Retina (tissue), 1 donor: ENCODE measurements around the gene DYRK4.

Experiments used
- DNase-seq: peaks from one replicate; pipeline ENCODE4 v3.0.0-alpha.2; 2016

DYRK4 gene

GRCh38 chr12:4630262-4630661, 68.3 kb downstream of the DYRK4 start:
- no peak for DNase-seq

DNA sequence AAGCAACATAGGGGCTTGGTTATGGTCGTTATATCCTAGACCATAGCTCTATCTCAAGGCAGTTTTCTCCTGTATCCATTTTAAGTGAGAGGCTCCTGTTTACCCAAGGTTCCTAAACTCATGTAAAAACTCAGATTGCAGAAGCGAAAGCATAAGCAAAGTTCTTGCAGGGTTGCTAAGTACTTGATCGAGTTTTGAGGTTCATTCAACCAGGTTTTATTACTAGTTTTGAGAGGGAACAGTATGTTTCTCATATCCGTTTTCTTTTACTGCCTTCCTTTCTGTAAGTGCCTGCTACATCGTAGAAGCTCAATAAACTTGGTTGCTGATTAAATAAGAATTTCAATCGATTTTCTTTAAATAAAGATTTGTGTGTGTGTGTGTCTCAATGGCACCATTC, 81.7 kb downstream of the DYRK4 start:
- no peak for DNase-seq

DNA sequence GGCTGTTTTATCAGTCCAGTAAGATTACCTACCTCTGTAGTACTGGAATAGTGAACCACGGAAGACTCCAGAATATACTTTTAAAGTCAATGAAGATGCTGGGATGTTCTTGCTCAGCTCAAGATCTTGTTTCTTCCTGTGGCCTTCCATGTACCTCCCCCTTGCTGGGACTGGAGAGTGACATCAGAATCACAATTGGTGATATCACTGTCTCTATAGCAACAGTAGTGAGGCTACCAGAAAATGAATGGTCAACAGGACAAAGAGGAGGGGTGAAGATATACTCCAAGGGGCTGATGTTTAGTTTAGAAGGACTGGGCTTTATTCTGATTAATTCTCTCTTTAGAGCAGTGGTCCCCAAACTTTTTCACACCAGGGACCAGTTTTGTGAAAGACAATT, 83.0 kb downstream of the DYRK4 start:
- no peak for DNase-seq

- no peak for DNase-seq
Measured at GRCh38 chr12:4648104-4648500, 86.1 kb downstream of the DYRK4 start.

- peak; percentile 93 for DNase-seq
Measured at GRCh38 chr12:4648501-4649357, 86.7 kb downstream of the DYRK4 start, which contains the start of the genes AKAP3 and NDUFA9. Gene AKAP3 (minus strand): TSS chr12:4649051. CDS start chr12:4638196, 10,855 bp downstream. Gene NDUFA9 (plus strand): TSS chr12:4649114. CDS start chr12:4649127, 13 bp downstream.

DNA sequence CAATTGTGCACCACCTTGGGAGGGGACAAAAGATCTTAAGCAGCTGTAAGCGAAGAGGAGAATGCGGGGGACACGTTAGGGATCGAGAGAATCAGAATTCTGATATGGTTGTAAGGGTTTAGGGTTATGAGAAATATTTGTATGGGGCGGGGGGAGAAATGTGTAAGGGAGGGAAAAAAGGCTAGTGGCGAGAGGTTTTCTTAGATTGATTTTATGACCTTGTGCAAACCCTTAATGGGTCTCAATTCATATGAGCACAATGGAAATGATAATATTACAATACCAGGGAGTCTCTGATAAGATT, 87.3 kb downstream of the DYRK4 start:
- DNase-seq: no peak

DNA sequence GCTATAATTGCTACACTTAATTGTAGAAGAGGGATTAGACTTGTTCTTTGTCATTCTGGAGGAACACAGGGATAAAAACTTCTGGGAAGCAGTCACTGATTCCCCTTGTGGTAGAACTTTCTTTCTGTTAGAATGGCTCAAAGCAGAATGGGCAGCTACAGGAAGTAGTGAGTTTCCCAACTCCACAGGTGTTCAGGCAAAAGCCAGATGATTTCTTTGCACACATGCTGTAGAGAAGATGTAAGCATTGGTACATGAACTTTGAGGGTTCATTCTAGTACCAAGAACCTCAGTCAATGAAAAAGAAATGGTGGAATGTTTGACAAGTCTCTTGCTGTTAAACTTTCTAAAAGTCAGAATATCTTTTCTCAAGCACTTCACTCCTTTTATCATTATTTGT, 91.2 kb downstream of the DYRK4 start:
- DNase-seq: no peak

DNA sequence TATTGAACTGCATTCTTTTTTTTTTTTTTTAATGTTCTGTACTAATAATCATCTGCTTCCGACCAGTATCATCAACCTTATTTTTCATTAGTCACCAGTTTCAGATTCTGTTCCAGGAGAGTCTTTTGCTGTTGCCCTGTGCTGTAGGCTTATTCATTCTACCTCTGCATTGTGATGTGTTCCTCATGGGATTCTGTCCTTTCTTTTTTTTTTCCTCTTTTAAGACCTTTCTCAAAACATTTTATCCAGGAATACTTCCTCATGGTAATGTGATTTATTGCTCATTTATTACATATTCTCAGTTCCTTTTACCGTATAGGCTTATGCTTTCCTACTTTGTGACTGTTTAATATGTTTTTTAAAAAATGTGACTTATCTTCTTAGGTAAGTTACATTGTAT, 91.7 kb downstream of the DYRK4 start:
- DNase-seq: no peak
